AG04450 (cell line): ENCODE results near the gene FRMD7. TPM values are rescaled to one million over a fixed set of nuclear protein-coding genes. Genes with fewer than 3 reads are reported as not detected.

Source experiments
- CTCF ChIA-PET: fragments of 300-600, 350-600 bp; formaldehyde crosslinking; extraction: SDS; loops from one replicate; lab custom pipeline; 2022; ENCODE audit warnings: antibody characterized with exemption, inconsistent platforms; lab: Charles Lee
- POLR2A ChIA-PET: fragments of 350-600 bp; formaldehyde crosslinking; extraction: SDS; loops from one replicate; lab custom pipeline; 2021; ENCODE audit warnings: antibody characterized with exemption, inconsistent platforms; lab: Yijun Ruan, JAX
- DNase-seq: peaks from one replicate; pipeline ENCODE4 v3.0.0-alpha.2; 2011; ENCODE audit warnings: low read depth, low spot score
- H3K27ac ChIP-seq: one replicate; pipeline ENCODE4 v1.5.1; 2012; ENCODE audit warnings: low read depth, low read length, control low read depth
- H3K27me3 ChIP-seq: one replicate; pipeline ENCODE4 v1.6.0; 2012; ENCODE audit warnings: low read length; ENCODE audit not compliant: control insufficient read depth, insufficient read depth
- H3K4me3 ChIP-seq: 2 replicates; pipeline ENCODE4 v1.5.1; 2011; ENCODE audit warnings: mild to moderate bottlenecking, low read depth, low read length, control low read depth
- H3K9me3 ChIP-seq: 2 replicates; pipeline ENCODE4 v1.5.1; 2012; ENCODE audit warnings: low read length; ENCODE audit not compliant: control insufficient read depth, insufficient read depth
- CTCF ChIP-seq: IDR thresholded peaks from 2 replicates; pipeline ENCODE4 v1.5.1; 2011; ENCODE audit warnings: low read depth, low read length, control low read depth, inconsistent platforms
- polyA plus RNA-seq: library from polyadenylated mRNA; depleted of rRNA; stranded (reverse); fragments of >200 nt; gene quantifications from 2 replicates; pipeline ENCODE4 v1.2.3, GENCODE V29; 2011

FRMD7 gene
- polyA plus RNA-seq, 1 experiment, result not detected

GRCh38 chrX:132088864-132089263 is 39.0 kb downstream of the FRMD7 start:
- H3K4me3 ChIP-seq, result no peak overlapping the region
- POLR2A ChIA-PET, result no interaction called here
- CTCF ChIA-PET, result interaction anchor here (1.3 kb wide), 1 partner anchor 130 kb away, joined by 3 read pairs; the partner anchor contains the start of gene RAP2C
- no peaks in the 10 kb centered on the region for H3K9me3 ChIP-seq
- no peaks in the 10 kb centered on the region for H3K27me3 ChIP-seq
- DNase-seq, result no peak
- no peak for TF ChIP-seq CTCF
- no peak overlapping the region for H3K27ac ChIP-seq

GRCh38 chrX:132086672-132087071 is 41.1 kb downstream of the FRMD7 start:
- CTCF ChIA-PET, result no interaction called here
- no peak for DNase-seq

GRCh38 chrX:132085786-132086185 is 42.0 kb downstream of the FRMD7 start:
- no peak for TF ChIP-seq CTCF
- POLR2A ChIA-PET, result no interaction called here
- DNase-seq, result no peak
- Histone ChIP-seq H3K4me3 (no peak overlapping the region), H3K27ac (no peak overlapping the region), H3K27me3 (no peaks in the 10 kb centered on the region), H3K9me3 (no peaks in the 10 kb centered on the region)
- CTCF ChIA-PET, result no interaction called here

More at GRCh38 chrX:132086672-132087071, 41.1 kb downstream of the FRMD7 start:
- Histone ChIP-seq H3K27ac (no peak overlapping the region), H3K27me3 (no peaks in the 10 kb centered on the region), H3K9me3 (no peaks in the 10 kb centered on the region), H3K4me3 (no peak overlapping the region)
- POLR2A ChIA-PET, result no interaction called here
- no peak for TF ChIP-seq CTCF

GRCh38 chrX:132077912-132078311 is 49.9 kb downstream of the FRMD7 start:
- DNase-seq, result no peak
- TF ChIP-seq CTCF, result no peak
- Histone ChIP-seq H3K4me3 (no peak overlapping the region), H3K9me3 (no peaks in the 10 kb centered on the region), H3K27me3 (no peaks in the 10 kb centered on the region), H3K27ac (no peak overlapping the region)
- POLR2A ChIA-PET, result no interaction called here
- CTCF ChIA-PET, result no interaction called here

- CTCF ChIA-PET, result no interaction called here
- no peaks in the 10 kb centered on the region for H3K27me3 ChIP-seq
- no peaks in the 10 kb centered on the region for H3K9me3 ChIP-seq
- no peak overlapping the region for H3K4me3 ChIP-seq
- no peak overlapping the region for H3K27ac ChIP-seq
- TF ChIP-seq CTCF, result no peak
- POLR2A ChIA-PET, result no interaction called here
- no peak for DNase-seq
Observed at GRCh38 chrX:132077414-132077813, 50.4 kb downstream of the FRMD7 start.
